H1 (cell line): ENCODE measurements around the gene SLC47A2. TPM values are rescaled to one million over a fixed set of nuclear protein-coding genes. Genes with fewer than 3 reads are reported as not detected.

Source experiments
- CTCF ChIA-PET: fragments of 300-600 bp; sonication (Branson Sonifier 250); formaldehyde crosslinking; loops from one replicate; lab custom pipeline; 2021; ENCODE audit not compliant: partially characterized antibody; lab: Charles Lee
- POLR2A ChIA-PET: fragments of 300-600 bp; sonication (Branson Sonifier 250); formaldehyde crosslinking; loops from one replicate; lab custom pipeline; 2021; ENCODE audit warnings: inconsistent platforms; ENCODE audit not compliant: partially characterized antibody; lab: Charles Lee
- DNase-seq, 2 experiments: peaks; one replicate each; pipeline versions ENCODE4 v3.0.0 to v3.0.0-alpha.2; 2010 to 2022; ENCODE audit warnings: low spot score in 2 of 2, low read depth in 1 of 2, mixed read lengths in 1 of 2
- FAIRE-seq: peaks from 2 replicates; lab custom pipeline; 2011; peaks lifted over from hg19 to GRCh38; lab: Jason Lieb, UNC
- H2AFZ ChIP-seq: 2 replicates; pipeline ENCODE4 v1.8.1; 2012; ENCODE audit warnings: low read length, inconsistent platforms
- H2AK5ac ChIP-seq: 2 replicates; pipeline ENCODE4 v1.6.1; 2013; ENCODE audit warnings: low read depth, low read length
- H2BK120ac ChIP-seq: replicated peaks from 2 replicates; pipeline ENCODE3; 2013; ENCODE audit warnings: low read depth, low read length, inconsistent platforms
- H2BK12ac ChIP-seq: 2 replicates; pipeline ENCODE4 v1.6.1; 2013; ENCODE audit warnings: low read depth, low read length
- H2BK15ac ChIP-seq: 2 replicates; pipeline ENCODE4 v1.6.1; 2013; ENCODE audit warnings: low read length
- H2BK20ac ChIP-seq: 2 replicates; pipeline ENCODE4 v1.6.1; 2013; ENCODE audit warnings: low read length
- H2BK5ac ChIP-seq: 2 replicates; pipeline ENCODE4 v1.6.1; 2013; ENCODE audit warnings: low read depth, low read length
- H3K14ac ChIP-seq: 2 replicates; pipeline ENCODE4 v1.6.1; 2013; ENCODE audit warnings: inconsistent platforms; ENCODE audit not compliant: insufficient read length
- H3K18ac ChIP-seq: 2 replicates; pipeline ENCODE4 v1.6.1; 2013; ENCODE audit warnings: low read length; ENCODE audit errors: extremely low read depth
- H3K23ac ChIP-seq: 2 replicates; pipeline ENCODE4 v1.6.1; 2013; ENCODE audit warnings: inconsistent platforms; ENCODE audit not compliant: insufficient read length
- H3K23me2 ChIP-seq: 2 replicates; pipeline ENCODE4 v1.6.1; 2013; ENCODE audit warnings: low read depth, low read length
- H3K27ac ChIP-seq: 2 replicates; pipeline ENCODE4 v1.6.1; 2011; ENCODE audit warnings: low read depth, low read length, inconsistent platforms
- H3K27me3 ChIP-seq, 4 experiments: replicated peaks in 1 of 4; 1 replicate in 1 of 4; 2 replicates in 3 of 4; pipeline versions ENCODE4 v1.6.1 to v1.8.1; 2011 to 2013; ENCODE audit warnings: low read length in 3 of 4, mild to moderate bottlenecking in 3 of 4, inconsistent platforms in 2 of 4, mixed read lengths in 2 of 4, moderate library complexity in 1 of 4; ENCODE audit not compliant: control insufficient read depth in 3 of 4, insufficient read depth in 3 of 4; ENCODE audit errors: extremely low read depth in 1 of 4
- H3K36me3 ChIP-seq, 4 experiments: 2 replicates each; pipeline versions ENCODE4 v1.6.1 to v1.8.1; 2011 to 2013; ENCODE audit warnings: mild to moderate bottlenecking in 4 of 4, low read length in 3 of 4, moderate library complexity in 2 of 4, control low read depth in 1 of 4, inconsistent platforms in 1 of 4; ENCODE audit not compliant: insufficient read depth in 4 of 4, control insufficient read depth in 2 of 4
- H3K4ac ChIP-seq: replicated peaks from 2 replicates; pipeline ENCODE3; 2013; ENCODE audit warnings: low read length, low read depth, mixed read lengths, inconsistent platforms; ENCODE audit not compliant: insufficient read length
- H3K4me1 ChIP-seq, 4 experiments: replicated peaks in 1 of 4; 1 replicate in 1 of 4; 2 replicates in 3 of 4; pipeline versions ENCODE4 v1.6.1 to v1.8.1; 2011 to 2013; ENCODE audit warnings: low read length in 3 of 4, inconsistent platforms in 2 of 4, mixed read lengths in 1 of 4; ENCODE audit not compliant: insufficient read depth in 4 of 4, control insufficient read depth in 3 of 4
- H3K4me2 ChIP-seq, 2 experiments: 2 replicates each; pipeline versions ENCODE4 v1.6.1 to v1.8.1; 2011 to 2013; ENCODE audit warnings: low read depth in 2 of 2, low read length in 2 of 2, control low read depth in 1 of 2, inconsistent platforms in 1 of 2, mild to moderate bottlenecking in 1 of 2; ENCODE audit not compliant: insufficient read depth in 1 of 2
- H3K4me3 ChIP-seq, 4 experiments: fragments of 200-600, 300-600 bp in 1 of 4; sonication (generic), shearing (Covaris generic), sonication (Bioruptor Twin) in 1 of 4; 2 replicates each; pipeline versions ENCODE4 v1.5.1 to v1.8.1; 2011 to 2016; ENCODE audit warnings: low read length in 4 of 4, low read depth in 3 of 4, control low read depth in 2 of 4, inconsistent platforms in 2 of 4, mild to moderate bottlenecking in 2 of 4, mixed read lengths in 1 of 4, moderate library complexity in 1 of 4; ENCODE audit not compliant: insufficient read depth in 2 of 4; ENCODE audit errors: extremely low read depth in 1 of 4
- H3K56ac ChIP-seq: replicated peaks from 2 replicates; pipeline ENCODE3; 2013; ENCODE audit warnings: low read depth, mild to moderate bottlenecking, mixed read lengths, low read length, inconsistent platforms; ENCODE audit not compliant: insufficient read length
- H3K79me1 ChIP-seq: 2 replicates; pipeline ENCODE4 v1.6.1; 2013; ENCODE audit warnings: low read depth, low read length, control low read depth
- H3K79me2 ChIP-seq, 2 experiments: 2 replicates each; pipeline versions ENCODE4 v1.6.1 to v1.8.1; 2012 to 2013; ENCODE audit warnings: low read length in 2 of 2, mild to moderate bottlenecking in 2 of 2, inconsistent platforms in 1 of 2; ENCODE audit not compliant: insufficient read depth in 2 of 2, control insufficient read depth in 1 of 2
- H3K9ac ChIP-seq, 4 experiments: replicated peaks in 1 of 4; 1 replicate in 1 of 4; 2 replicates in 3 of 4; pipeline versions ENCODE4 v1.6.1 to v1.8.1; 2011 to 2013; ENCODE audit warnings: low read depth in 3 of 4, low read length in 3 of 4, control low read depth in 2 of 4, mild to moderate bottlenecking in 2 of 4, moderate library complexity in 2 of 4, inconsistent platforms in 1 of 4; ENCODE audit errors: extremely low read depth in 1 of 4
- H3K9me3 ChIP-seq, 2 experiments: 2 replicates each; pipeline versions ENCODE4 v1.6.1 to v1.8.1; 2012 to 2013; ENCODE audit warnings: mild to moderate bottlenecking in 2 of 2, moderate library complexity in 2 of 2, control low read depth in 1 of 2, inconsistent platforms in 1 of 2, low read depth in 1 of 2, low read length in 1 of 2, mixed read lengths in 1 of 2; ENCODE audit not compliant: insufficient read depth in 2 of 2
- H4K20me1 ChIP-seq, 2 experiments: replicated peaks in 1 of 2; 2 replicates each; pipeline versions ENCODE3 to v1.8.1; 2011 to 2013; ENCODE audit warnings: inconsistent platforms in 2 of 2, low read length in 2 of 2, mild to moderate bottlenecking in 1 of 2; ENCODE audit not compliant: insufficient read depth in 2 of 2, control insufficient read depth in 1 of 2
- H4K5ac ChIP-seq: 2 replicates; pipeline ENCODE4 v1.6.1; 2013; ENCODE audit warnings: low read length, low read depth, mixed read lengths, inconsistent platforms; ENCODE audit not compliant: insufficient read length
- H4K8ac ChIP-seq: 2 replicates; pipeline ENCODE4 v1.8.0; 2013; ENCODE audit warnings: mild to moderate bottlenecking, moderate library complexity, low read length, inconsistent platforms; ENCODE audit not compliant: insufficient read depth; ENCODE audit errors: extremely low read depth
- H4K91ac ChIP-seq: replicated peaks from 2 replicates; pipeline ENCODE3; 2013; ENCODE audit warnings: low read length, mixed read lengths, inconsistent platforms; ENCODE audit not compliant: insufficient read length
- BACH1 ChIP-seq: IDR thresholded peaks from 2 replicates; pipeline ENCODE4 v1.6.1; 2012; ENCODE audit warnings: low read length, improper control_type of control experiment
- CREB1 ChIP-seq: IDR thresholded peaks from 2 replicates; pipeline ENCODE4 v1.6.1; 2012; ENCODE audit warnings: inconsistent platforms
- EGR1 ChIP-seq: IDR thresholded peaks from 2 replicates; pipeline ENCODE4 v1.6.1; 2011; ENCODE audit warnings: low read depth, low read length, borderline replicate concordance
- GABPA ChIP-seq: IDR thresholded peaks from 2 replicates; pipeline ENCODE4 v1.6.1; 2011; ENCODE audit warnings: mild to moderate bottlenecking, low read length, moderate library complexity, borderline replicate concordance; ENCODE audit not compliant: insufficient read depth
- KDM4A ChIP-seq: IDR thresholded peaks from one replicate; pipeline ENCODE4 v1.7.1; 2012; ENCODE audit warnings: low read depth, mild to moderate bottlenecking, moderate library complexity, low read length, inconsistent platforms; ENCODE audit not compliant: severe bottlenecking
- NRF1 ChIP-seq: IDR thresholded peaks from 2 replicates; pipeline ENCODE4 v1.6.1; 2011; ENCODE audit warnings: mild to moderate bottlenecking, low read depth, low read length, improper control_type of control experiment
- POLR2A ChIP-seq, 2 experiments: IDR thresholded peaks; 1 replicate in 1 of 2; 2 replicates in 1 of 2; pipeline ENCODE4 v1.6.1; 2011; ENCODE audit warnings: low read depth in 2 of 2, low read length in 2 of 2, mild to moderate bottlenecking in 2 of 2; ENCODE audit errors: control extremely low read depth in 1 of 2
- RBBP5 ChIP-seq: IDR thresholded peaks from 2 replicates; pipeline ENCODE4 v1.7.1; 2012; ENCODE audit warnings: low read depth, mild to moderate bottlenecking, inconsistent platforms, low read length, moderate library complexity, borderline replicate concordance
- RFX5 ChIP-seq: IDR thresholded peaks from 2 replicates; pipeline ENCODE4 v1.6.1; 2011; ENCODE audit warnings: low read depth, low read length, improper control_type of control experiment, borderline replicate concordance
- SIRT6 ChIP-seq: IDR thresholded peaks from one replicate; pipeline ENCODE4 v1.7.1; 2012; ENCODE audit warnings: low read length, inconsistent platforms
- SIX5 ChIP-seq: IDR thresholded peaks from 2 replicates; pipeline ENCODE4 v1.6.1; 2011; ENCODE audit warnings: mild to moderate bottlenecking, low read depth, low read length
- SP1 ChIP-seq: IDR thresholded peaks from 2 replicates; pipeline ENCODE4 v1.6.1; 2011; ENCODE audit warnings: low read depth, low read length
- ZNF274 ChIP-seq: IDR thresholded peaks from 2 replicates; pipeline ENCODE4 v1.7.0; 2012; ENCODE audit warnings: low read length, borderline replicate concordance; ENCODE audit errors: extremely low read depth
- WGBS, 2 experiments: shearing (Covaris generic) in 1 of 2; methylation state at CpG; one replicate each; pipeline versions ENCODE4 v1.1.6 to v1.1.7; 2013 to 2015; ENCODE audit warnings: low lambda C conversion rate in 2 of 2, mixed read lengths in 2 of 2, inconsistent platforms in 1 of 2, low coverage in 1 of 2, missing lambda C conversion rate in 1 of 2; ENCODE audit not compliant: insufficient replicate concordance in 2 of 2, insufficient coverage in 1 of 2, insufficient read length in 1 of 2; ENCODE audit errors: extremely low coverage in 1 of 2, missing lambda C conversion rate in 1 of 2; 5-methylcytosine and 5-hydroxymethylcytosine counted together
- polyA plus RNA-seq, 7 experiments: library from polyadenylated mRNA; depleted of rRNA in 3 of 7; stranded (reverse) in 5 of 7; unstranded in 2 of 7; fragments of >200 nt in 5 of 7; fragments of 200-250 nt in 2 of 7; gene quantifications; 1 replicate in 5 of 7; 2 replicates in 1 of 7; 4 replicates in 1 of 7; pipeline versions ENCODE4 v1.2.1 to v1.2.3, GENCODE V29; 2011 to 2013; ENCODE audit warnings: missing spikeins in 2 of 7, mixed read lengths in 2 of 7
- total RNA-seq: library from RNA; stranded (reverse); fragmentation: NEBNext Ultra II Directional; extraction: Animal tissue kit (Norgen Biotek cat#: 25700); gene quantifications from 2 replicates; pipeline ENCODE4 v1.2.1, GENCODE V29; 2021

SLC47A2 gene
- total and polyA plus RNA-seq, 2 of the 8 experiments (the other 6 are each of a cell fraction or from before 2014, with no cell fraction given), result not detected

DNA sequence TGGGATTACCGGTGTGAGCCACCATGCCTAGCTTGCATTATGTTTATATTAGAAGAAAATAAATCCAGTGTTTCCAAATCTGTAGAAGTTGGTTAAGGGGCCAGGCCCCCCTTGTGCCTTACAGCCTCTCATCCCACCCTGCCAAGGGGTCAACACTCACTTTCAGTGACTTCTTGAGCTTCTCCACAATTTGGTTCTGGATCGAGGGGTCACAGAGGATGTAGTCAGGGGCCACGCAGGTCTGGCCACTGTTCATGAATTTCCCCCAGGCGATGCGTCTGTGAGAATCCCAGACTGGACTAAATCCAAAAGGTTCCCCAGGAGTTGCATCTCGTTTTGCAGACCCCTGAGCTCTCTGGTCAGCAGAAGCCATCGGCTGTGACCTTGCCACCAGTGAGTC is 24.5 kb upstream of the SLC47A2 start:
- Histone ChIP-seq H4K20me1 (no peaks in the 10 kb centered on the region), H3K4me1 (peaks cover 0 to 9% (median 5%) of the 10 kb centered on the region in 4 experiments; a peak in 5 of 7 replicates), H3K4ac (no peak overlapping the region), H3K36me3 (no peaks in the 10 kb centered on the region), H2AK5ac (no peak overlapping the region), H3K27me3 (peaks cover 0 to 6% (median 1%) of the 10 kb centered on the region in 4 experiments; a peak in 4 of 7 replicates), H3K4me3 (no peak overlapping the region), H3K79me1 (no peaks in the 10 kb centered on the region), H2BK15ac (no peak overlapping the region), H2AFZ (no peak overlapping the region), H2BK20ac (no peak overlapping the region), H4K91ac (no peak overlapping the region), H3K14ac (no peak overlapping the region), H3K23ac (no peak overlapping the region), H4K5ac (no peak overlapping the region), H3K27ac (no peak overlapping the region), H3K4me2 (no peak overlapping the region), H2BK5ac (no peak overlapping the region), H3K23me2 (0 out of 2 replicates have a peak, but pooled peaks cover 2% of the 10 kb centered on the region), H2BK12ac (no peak overlapping the region), H3K9me3 (no peaks in the 10 kb centered on the region), H3K79me2 (no peaks in the 10 kb centered on the region), H3K9ac (no peak overlapping the region), H2BK120ac (no peak overlapping the region), H3K18ac (no peak overlapping the region), H3K56ac (no peak overlapping the region), H4K8ac (no peak overlapping the region)
- ChIA-PET CTCF (interaction anchor here (0.9 to 3.3 kb wide), 8 partner anchors 9 to 235 kb away, joined by 3 to 11 read pairs (median 4); no protein-coding TSS in a partner anchor), POLR2A (no interaction called here)
- FAIRE-seq, result no peak
- DNase-seq, result no peak
- WGBS, 2 experiments, result 79% methylated on average over 7 of the region's 7 CpGs; no CpG with 5 or more reads in 1 of the 2 experiments
- no peak for TF ChIP-seq SIX5
- no peak for TF ChIP-seq SP1
- TF ChIP-seq GABPA, result no peak
- TF ChIP-seq SIRT6, result no peak
- no peak for TF ChIP-seq KDM4A
- TF ChIP-seq RFX5, result no peak
- no peak for TF ChIP-seq BACH1
- no peak for TF ChIP-seq CREB1
- TF ChIP-seq NRF1, result no peak
- no peak for TF ChIP-seq POLR2A (IDR thresholded peaks at IDR 0.05; ENCODE audit: control extremely low read depth in 1 of 2, low read depth in 2 of 2, low read length in 2 of 2)
- no peak for TF ChIP-seq RBBP5
- TF ChIP-seq EGR1, result no peak
- no peak for TF ChIP-seq ZNF274
